ENCODE results near the gene APBB2.

The APBB2 gene

DNA sequence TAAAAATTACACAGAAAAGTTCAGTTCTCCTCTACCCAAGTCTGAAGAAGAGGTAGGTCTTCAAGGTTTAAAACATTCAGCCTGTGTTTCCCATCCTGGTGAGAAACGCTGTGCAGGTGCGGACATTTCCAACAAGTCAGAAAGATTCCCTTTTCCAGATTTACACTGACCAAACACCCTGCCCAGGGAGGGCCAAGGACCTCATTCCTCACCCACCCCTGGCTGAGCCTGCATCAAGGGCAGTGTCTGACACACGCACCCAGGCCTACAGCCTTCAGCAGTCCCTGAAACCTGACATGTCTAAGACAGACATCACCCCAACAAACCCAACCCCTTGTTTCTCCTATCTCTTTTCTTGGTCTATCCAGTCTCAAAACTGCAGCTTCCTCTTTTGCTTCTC is 105.9 kb downstream of the APBB2 start:
- Mint-ChIP-seq H3K9me3 (no peaks in the 10 kb centered on the region), H3K36me3 (ENCODE audit: low read depth) (no peaks in the 10 kb centered on the region), H3K27ac (no peak overlapping the region), H3K27me3 (peaks cover 6% of the 10 kb centered on the region), H3K4me3 (no peak overlapping the region), H3K4me1 (no peaks in the 10 kb centered on the region)
- ATAC-seq: no peak
- DNase-seq: no peak

DNA sequence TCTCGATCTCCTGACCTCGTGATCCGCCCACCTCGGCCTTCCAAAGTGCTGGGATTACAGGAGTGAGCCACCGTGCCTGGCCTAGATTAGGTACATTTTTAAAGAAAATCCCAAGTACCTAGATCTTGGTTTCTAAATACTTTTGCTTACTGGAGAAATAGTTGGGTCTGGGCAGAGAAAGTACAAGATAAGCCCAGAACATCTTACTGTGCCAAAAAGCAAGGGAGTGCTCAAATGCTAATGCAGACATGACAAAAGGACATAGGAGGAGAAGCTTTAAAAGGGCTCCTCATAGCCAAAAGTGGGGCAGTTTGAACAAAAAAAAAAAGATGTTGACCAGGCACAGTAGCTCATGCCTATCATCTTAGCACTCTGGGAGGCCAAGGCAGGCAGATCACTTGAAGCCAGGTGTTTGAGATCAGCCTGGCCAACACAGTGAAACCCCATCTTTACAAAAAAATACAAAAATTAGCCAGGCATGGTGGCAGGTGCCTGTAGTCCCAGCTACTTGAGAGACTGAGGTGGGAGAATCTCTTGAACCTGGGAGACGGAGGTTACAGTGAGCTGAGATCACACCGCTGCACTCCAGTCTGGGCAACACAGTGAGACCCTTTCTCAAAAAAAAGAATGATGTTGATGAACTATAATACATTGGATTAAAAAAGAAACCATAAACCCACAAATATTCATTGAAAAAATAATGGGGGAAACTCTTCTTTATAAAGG is 107.5 kb downstream of the APBB2 start:
- Mint-ChIP-seq H3K27ac (no peak overlapping the region), H3K36me3 (ENCODE audit: low read depth) (no peaks in the 10 kb centered on the region), H3K4me3 (no peak overlapping the region), H3K9me3 (no peaks in the 10 kb centered on the region), H3K27me3 (peaks cover 6% of the 10 kb centered on the region), H3K4me1 (no peaks in the 10 kb centered on the region)
- ATAC-seq (no peak), DNase-seq (no peak)

DNA sequence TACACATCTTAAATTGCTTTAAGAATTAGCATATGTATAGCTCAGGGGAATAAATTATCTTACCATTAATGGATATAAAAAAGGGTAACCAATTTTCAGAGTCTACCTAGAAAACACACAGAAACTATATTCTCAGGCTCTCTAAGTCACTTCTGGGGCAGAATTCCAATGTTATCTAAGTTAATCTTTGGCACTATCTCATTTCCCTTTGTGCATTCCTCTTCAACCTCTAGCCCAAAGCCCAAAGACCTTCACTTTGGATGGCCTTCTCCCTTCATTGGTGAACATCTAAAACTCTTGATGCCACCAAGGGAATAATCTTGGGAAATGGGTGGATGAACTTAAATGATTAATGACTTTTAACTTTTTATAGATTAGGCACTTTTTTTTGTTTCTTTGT is 108.3 kb downstream of the APBB2 start:
- Mint-ChIP-seq H3K27ac (no peak overlapping the region), H3K36me3 (ENCODE audit: low read depth) (no peaks in the 10 kb centered on the region), H3K4me3 (no peak overlapping the region), H3K9me3 (no peaks in the 10 kb centered on the region), H3K4me1 (no peaks in the 10 kb centered on the region), H3K27me3 (peaks cover 5% of the 10 kb centered on the region)
- DNase-seq (no peak), ATAC-seq (no peak)

DNA sequence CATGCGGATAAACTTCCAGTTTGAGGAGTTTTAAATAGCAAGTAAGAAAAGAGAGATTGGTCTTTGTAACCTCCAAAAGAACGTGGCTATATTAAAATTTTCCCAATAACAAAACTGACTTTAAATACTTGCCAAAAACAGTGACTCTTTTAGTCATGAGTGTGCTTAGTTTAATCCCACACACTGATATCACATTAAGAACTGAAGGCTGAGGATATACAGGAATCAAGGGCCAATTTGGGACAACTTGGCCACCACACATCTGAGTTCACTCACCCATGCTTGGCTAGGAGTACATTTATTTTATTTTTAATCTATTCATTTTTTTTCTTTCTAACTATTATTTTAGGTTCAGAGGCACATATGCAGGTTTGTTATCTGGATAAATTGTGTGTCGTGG is 110.2 kb downstream of the APBB2 start:
- Mint-ChIP-seq H3K4me3 (no peak overlapping the region), H3K27me3 (peaks cover 2% of the 10 kb centered on the region), H3K27ac (no peak overlapping the region), H3K36me3 (ENCODE audit: low read depth) (no peaks in the 10 kb centered on the region), H3K4me1 (no peaks in the 10 kb centered on the region), H3K9me3 (no peaks in the 10 kb centered on the region)
- no peak for ATAC-seq
- DNase-seq: no peak

DNA sequence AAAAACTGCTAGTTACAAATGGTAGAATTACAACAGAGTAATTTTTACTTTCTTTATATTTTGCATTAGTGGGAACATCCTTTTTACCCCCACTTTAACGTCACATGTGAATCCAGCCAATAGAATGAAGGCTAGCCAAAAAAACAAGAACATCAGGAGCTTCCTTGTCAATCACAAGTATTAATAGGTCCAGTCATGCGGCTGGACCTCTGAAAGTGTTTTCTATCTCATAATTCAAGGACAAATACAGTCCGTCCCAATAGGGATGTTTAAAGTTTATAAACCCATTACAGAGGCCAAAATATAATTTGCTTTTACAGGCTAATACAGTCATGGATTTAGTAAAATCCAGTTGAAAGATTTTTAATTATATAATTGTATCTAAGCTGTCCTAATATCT is 110.7 kb downstream of the APBB2 start:
- Mint-ChIP-seq H3K27ac (no peak overlapping the region), H3K9me3 (no peaks in the 10 kb centered on the region), H3K36me3 (ENCODE audit: low read depth) (no peaks in the 10 kb centered on the region), H3K4me1 (no peaks in the 10 kb centered on the region), H3K4me3 (no peak overlapping the region), H3K27me3 (peaks cover under 1% of the 10 kb centered on the region)
- no peak for DNase-seq
- ATAC-seq: no peak

DNA sequence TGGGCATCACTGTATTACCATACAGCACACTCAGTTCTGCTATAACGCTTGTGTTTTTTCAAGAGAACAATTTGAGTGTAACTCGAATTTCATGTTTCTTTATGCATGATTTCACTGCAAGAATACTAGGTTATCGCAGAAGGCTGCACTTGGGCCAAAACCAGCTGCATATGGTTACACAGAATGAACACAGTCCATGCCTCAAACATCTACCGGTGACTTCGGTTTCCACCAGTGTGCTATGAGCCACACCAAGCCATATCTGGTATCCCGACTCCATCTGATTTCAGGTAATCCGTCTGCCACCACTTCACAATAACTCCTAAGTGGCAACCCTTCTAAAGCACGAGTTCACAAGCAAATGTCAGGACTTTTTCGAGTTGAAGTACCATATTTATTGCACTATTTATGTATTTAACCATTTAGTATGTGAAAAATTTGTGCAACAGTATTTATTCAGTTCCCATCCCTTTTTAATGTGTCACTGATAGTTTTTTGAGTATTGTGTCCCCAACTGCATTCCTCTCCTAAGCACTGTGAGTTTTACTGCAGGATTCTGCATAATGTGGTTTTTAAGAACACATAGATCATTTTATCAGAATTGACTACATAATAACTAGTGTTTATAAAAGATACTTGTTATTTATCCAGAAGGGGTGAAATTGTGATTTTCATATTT is 111.8 kb downstream of the APBB2 start:
- no peak for ATAC-seq
- Mint-ChIP-seq H3K27ac (no peak overlapping the region), H3K4me1 (no peaks in the 10 kb centered on the region), H3K36me3 (ENCODE audit: low read depth) (no peaks in the 10 kb centered on the region), H3K27me3 (no peaks in the 10 kb centered on the region), H3K9me3 (no peaks in the 10 kb centered on the region), H3K4me3 (no peak overlapping the region)
- no peak for DNase-seq

DNA sequence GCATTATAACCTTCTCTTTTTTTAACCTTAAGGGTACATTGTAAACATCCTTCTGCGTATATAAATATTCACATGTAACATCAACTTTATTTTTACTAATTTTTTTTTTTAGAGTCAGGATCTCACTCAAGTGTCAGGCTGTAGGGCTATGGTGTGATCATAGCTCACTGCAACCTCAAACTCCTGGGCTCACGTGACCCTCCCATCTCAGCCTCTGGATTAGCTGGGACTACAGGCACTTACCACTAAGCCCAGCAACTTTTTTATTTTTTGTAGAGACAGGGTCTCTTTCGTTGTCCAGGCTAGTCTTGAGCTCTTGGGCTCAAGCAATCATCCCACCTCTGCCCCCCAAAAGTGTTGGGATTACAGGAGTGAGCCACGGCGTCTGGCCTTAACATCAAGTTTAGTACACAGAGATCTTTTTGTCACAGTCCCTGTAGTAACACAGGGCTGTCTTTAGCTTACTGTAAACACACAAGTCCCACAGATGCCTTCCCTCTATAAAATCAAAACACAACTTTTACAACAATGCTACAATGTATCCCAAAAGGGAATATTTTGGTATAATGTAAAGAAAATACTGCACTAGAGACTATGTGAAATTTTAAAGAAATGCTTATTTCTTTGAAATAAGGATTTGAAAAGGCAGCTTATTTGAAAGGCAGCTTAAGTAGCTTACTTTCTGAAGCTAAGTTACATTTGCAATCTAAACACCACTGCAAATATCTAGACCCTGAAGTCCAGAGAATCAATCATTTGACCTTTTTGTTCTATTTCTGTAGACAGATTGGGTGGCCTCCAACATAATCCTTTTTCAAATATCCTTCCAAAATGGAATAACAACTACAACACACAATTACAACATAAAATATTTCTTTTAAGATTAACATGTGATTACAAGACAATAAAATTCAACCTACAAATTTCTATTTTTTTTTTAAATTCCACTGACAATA is 116.0 kb downstream of the APBB2 start:
- no peaks in the 10 kb centered on the region for H3K4me1 Mint-ChIP-seq
- no peak overlapping the region for H3K4me3 Mint-ChIP-seq
- no peaks in the 10 kb centered on the region for H3K36me3 Mint-ChIP-seq (ENCODE audit: low read depth)
- peaks cover 2% of the 10 kb centered on the region for H3K27me3 Mint-ChIP-seq
- DNase-seq (no peak), ATAC-seq (no peak)
- H3K27ac Mint-ChIP-seq: no peak overlapping the region
- H3K9me3 Mint-ChIP-seq: no peaks in the 10 kb centered on the region

DNA sequence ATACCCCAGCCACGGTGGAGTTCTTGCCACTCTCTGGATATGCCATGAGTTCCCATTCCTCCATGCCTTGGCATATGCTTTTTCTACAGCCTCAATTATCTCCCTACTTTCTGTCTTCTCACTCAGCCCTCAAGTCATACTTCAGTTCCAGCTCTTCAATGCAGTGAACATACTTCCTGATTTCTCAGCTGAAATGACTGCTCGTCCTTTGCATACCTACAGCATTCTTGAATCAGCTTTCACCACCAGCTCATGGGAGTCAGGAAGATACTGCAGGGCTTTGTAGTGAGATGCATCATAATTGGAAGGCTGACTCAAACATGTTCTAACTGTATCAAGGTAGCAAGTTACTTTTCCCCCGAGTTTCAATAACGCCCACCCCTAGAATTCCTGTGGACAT is 118.4 kb downstream of the APBB2 start:
- DNase-seq (no peak), ATAC-seq (no peak)
- no peak overlapping the region for H3K4me3 Mint-ChIP-seq
- H3K4me1 Mint-ChIP-seq: no peaks in the 10 kb centered on the region
- H3K36me3 Mint-ChIP-seq (ENCODE audit: low read depth): no peaks in the 10 kb centered on the region
- H3K9me3 Mint-ChIP-seq: no peaks in the 10 kb centered on the region
- H3K27me3 Mint-ChIP-seq: peaks cover 4% of the 10 kb centered on the region
- H3K27ac Mint-ChIP-seq: no peak overlapping the region

DNA sequence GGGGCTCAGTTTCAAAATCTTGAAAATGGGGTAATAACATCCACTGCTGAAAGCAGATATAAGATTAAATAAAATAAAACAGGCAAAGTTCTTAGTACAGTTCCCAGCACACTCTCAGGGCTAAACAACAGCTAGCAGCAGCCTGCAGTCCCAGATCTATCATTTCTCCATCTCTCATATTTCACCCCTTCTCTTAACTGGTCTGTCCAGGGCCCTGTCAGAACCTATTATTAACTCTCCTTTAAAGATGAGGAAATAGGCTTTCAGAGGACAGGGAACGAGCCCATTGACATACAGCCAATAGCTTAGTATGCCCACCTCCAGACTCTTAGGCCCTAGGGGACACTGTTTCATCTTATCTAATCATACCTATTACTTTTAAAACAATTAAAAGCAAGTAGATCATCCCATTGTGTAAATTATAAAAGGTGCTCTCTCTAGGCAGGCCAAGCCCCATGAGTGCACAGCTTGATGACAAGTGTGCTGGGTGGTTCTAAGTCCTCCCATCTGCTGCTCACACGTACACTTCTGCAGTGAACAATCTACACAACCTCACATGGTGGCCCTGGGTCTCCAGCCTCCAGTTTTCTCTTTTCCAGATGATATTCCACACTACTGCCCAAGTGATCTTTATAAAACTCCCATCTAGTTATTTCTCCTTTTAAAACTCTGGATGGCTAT is 119.0 kb downstream of the APBB2 start:
- H3K4me1 Mint-ChIP-seq: no peaks in the 10 kb centered on the region
- no peaks in the 10 kb centered on the region for H3K9me3 Mint-ChIP-seq
- H3K36me3 Mint-ChIP-seq (ENCODE audit: low read depth): no peaks in the 10 kb centered on the region
- ATAC-seq (no peak), DNase-seq (no peak)
- H3K4me3 Mint-ChIP-seq: no peak overlapping the region
- peaks cover 6% of the 10 kb centered on the region for H3K27me3 Mint-ChIP-seq
- no peak overlapping the region for H3K27ac Mint-ChIP-seq

DNA sequence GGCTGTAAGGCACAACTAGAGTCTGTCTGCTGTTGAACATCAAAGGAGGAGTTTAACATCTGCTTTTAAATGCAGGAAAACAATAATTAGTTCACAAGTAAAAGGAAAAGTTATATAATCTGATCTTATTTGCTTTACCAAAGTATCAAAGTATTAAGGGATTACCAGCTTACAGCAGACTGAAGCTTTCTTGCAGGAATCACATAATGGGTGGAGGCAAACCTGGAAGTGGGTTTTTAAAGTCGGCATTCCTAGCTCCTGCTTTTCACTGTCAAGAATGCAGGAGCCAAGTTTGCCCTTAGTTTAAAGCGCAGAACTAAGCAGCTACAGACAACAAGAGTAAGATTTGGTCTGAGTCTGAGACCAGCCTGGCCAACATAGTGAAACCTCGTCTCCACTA is 122.2 kb downstream of the APBB2 start:
- no peak for ATAC-seq
- no peak for DNase-seq
- no peaks in the 10 kb centered on the region for H3K36me3 Mint-ChIP-seq (ENCODE audit: low read depth)
- H3K4me3 Mint-ChIP-seq: no peak overlapping the region
- H3K27me3 Mint-ChIP-seq: peaks cover 6% of the 10 kb centered on the region
- no peaks in the 10 kb centered on the region for H3K4me1 Mint-ChIP-seq
- no peak overlapping the region for H3K27ac Mint-ChIP-seq
- no peaks in the 10 kb centered on the region for H3K9me3 Mint-ChIP-seq

DNA sequence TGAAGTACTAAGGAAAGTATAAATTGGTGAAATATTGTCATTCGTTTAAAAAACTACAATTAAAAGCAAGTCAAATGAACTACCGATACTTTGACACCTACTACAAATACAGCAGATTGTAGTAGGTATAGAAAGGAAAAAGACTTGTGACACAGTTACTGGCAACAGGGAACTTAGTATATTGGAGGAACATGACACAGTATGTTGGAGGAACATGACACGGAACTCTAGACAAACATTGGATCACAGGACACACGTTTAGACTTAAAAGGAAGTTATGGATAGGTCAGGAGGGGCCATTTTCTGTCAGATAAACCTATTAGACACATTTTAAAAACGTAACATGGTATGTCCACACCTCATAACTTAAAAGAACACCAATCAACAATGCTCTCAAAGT is 132.5 kb downstream of the APBB2 start:
- DNase-seq (no peak), ATAC-seq (no peak)
- H3K27me3 Mint-ChIP-seq: peaks cover 5% of the 10 kb centered on the region
- H3K4me1 Mint-ChIP-seq: no peaks in the 10 kb centered on the region
- H3K27ac Mint-ChIP-seq: no peak overlapping the region
- peaks cover 14% of the 10 kb centered on the region for H3K9me3 Mint-ChIP-seq
- no peak overlapping the region for H3K4me3 Mint-ChIP-seq
- H3K36me3 Mint-ChIP-seq (ENCODE audit: low read depth): no peaks in the 10 kb centered on the region

DNA sequence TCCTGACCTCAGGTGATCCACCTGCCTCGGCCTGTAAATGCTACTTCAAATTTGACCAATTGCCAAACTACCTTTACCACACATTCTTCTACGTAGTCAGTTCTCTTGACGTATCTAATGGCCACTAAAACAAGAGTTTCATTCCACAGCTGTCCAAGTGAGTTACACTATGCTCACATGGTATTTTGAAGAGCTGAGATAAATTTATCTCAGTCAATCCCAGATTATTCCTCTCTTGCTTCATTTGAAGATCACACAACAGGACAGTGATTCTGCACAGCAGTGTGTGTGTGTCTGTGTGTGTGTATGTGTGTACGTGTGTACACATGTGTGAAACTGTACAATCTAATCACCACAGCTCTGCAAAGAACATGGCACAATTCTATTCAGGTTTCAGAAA is 133.4 kb downstream of the APBB2 start:
- no peak overlapping the region for H3K27ac Mint-ChIP-seq
- H3K36me3 Mint-ChIP-seq (ENCODE audit: low read depth): no peaks in the 10 kb centered on the region
- DNase-seq (no peak), ATAC-seq (no peak)
- peaks cover 5% of the 10 kb centered on the region for H3K27me3 Mint-ChIP-seq
- no peak overlapping the region for H3K4me3 Mint-ChIP-seq
- peaks cover 6% of the 10 kb centered on the region for H3K9me3 Mint-ChIP-seq
- no peaks in the 10 kb centered on the region for H3K4me1 Mint-ChIP-seq

DNA sequence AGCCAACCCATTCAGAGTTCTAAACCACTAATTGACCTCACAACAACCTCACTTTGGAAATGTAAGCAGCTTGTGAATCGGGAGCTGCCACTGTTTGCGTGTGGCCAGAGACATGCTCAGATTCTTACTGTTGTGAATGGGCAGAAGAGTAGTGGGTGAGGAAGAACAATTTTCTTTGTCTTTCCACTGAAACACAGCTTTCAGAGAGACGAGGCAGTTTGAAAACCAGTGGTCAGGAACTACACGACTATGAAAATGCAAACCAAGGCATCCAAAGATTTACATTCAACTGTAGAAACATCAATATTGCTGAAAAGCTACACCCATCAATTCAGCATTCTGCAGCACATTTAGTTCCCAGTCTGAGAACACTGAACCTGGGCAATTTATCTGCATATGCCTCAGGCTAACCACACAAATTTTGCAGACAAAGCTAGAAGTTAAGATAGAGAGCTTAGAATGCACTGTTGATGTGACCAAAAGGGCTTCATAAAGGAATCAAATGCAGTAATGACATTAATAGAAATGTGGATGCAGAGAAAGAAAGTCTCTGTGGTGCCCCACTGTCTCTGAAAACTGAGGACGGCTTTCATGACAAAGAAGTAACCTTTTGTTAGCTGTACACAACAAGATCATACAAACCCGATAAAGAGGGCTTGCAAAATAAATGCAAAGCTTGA is 134.3 kb downstream of the APBB2 start:
- H3K4me1 Mint-ChIP-seq: no peaks in the 10 kb centered on the region
- H3K27ac Mint-ChIP-seq: no peak overlapping the region
- H3K27me3 Mint-ChIP-seq: peaks cover 5% of the 10 kb centered on the region
- DNase-seq (no peak), ATAC-seq (no peak)
- H3K4me3 Mint-ChIP-seq: no peak overlapping the region
- H3K9me3 Mint-ChIP-seq: no peaks in the 10 kb centered on the region
- H3K36me3 Mint-ChIP-seq (ENCODE audit: low read depth): no peaks in the 10 kb centered on the region

DNA sequence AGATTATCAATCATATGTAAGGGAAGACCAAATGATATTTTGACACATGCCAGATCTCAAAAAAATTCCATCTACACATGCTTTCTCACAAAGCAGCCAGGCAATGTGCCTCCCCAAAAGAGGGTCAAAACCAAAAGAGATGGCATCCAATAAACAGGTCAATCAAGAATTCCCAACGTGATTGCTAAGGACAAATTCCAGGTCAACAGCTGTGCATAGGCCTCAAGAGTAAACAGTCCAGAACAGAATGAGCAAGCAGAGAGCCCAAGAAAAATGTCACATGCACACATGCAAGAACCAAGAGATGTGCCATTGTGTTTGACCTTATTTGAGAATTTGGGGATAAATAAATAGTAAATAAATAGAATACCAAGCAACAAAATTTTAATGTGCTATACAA is 136.7 kb downstream of the APBB2 start:
- DNase-seq (no peak), ATAC-seq (no peak)
- H3K9me3 Mint-ChIP-seq: no peaks in the 10 kb centered on the region
- no peaks in the 10 kb centered on the region for H3K4me1 Mint-ChIP-seq
- H3K27ac Mint-ChIP-seq: no peak overlapping the region
- no peaks in the 10 kb centered on the region for H3K36me3 Mint-ChIP-seq (ENCODE audit: low read depth)
- no peak overlapping the region for H3K4me3 Mint-ChIP-seq
- H3K27me3 Mint-ChIP-seq: peaks cover 5% of the 10 kb centered on the region

All from activated naive CD8-positive, alpha-beta T cell treated with anti-CD3 and anti-CD28 coated beads, Interleukin-2, amount 50 U/mL, for 24 hours (primary cell).